PFSK-1 (cell line): ENCODE results near the gene ANKRD13D.

Experiments used
- FOXP2 ChIP-seq: optimal IDR thresholded peaks from 2 replicates; pipeline ENCODE3; 2011; ENCODE audit warnings: borderline replicate concordance, control low read depth, inconsistent platforms; ENCODE audit not compliant: insufficient read depth; ENCODE audit errors: extremely low read length, extremely low read depth
- POLR2AphosphoS5 ChIP-seq: IDR thresholded peaks from 2 replicates; pipeline ENCODE4 v1.6.1; 2012; ENCODE audit warnings: low read depth, mild to moderate bottlenecking, control low read depth, low read length, moderate library complexity
- REST ChIP-seq, 2 experiments: IDR thresholded peaks; 2 replicates each; pipeline versions ENCODE4 v1.6.1 to v1.8.0; 2011 to 2012; ENCODE audit warnings: low read depth in 2 of 2, low read length in 2 of 2, control low read depth in 1 of 2, inconsistent platforms in 1 of 2, mild to moderate bottlenecking in 1 of 2, moderate library complexity in 1 of 2; ENCODE audit not compliant: insufficient read depth in 1 of 2
- SIN3A ChIP-seq: IDR thresholded peaks from 2 replicates; pipeline ENCODE4 v1.6.1; 2012; ENCODE audit warnings: mild to moderate bottlenecking, low read length, moderate library complexity, borderline replicate concordance; ENCODE audit not compliant: insufficient read depth
- TAF1 ChIP-seq: IDR thresholded peaks from 2 replicates; pipeline ENCODE4 v1.6.1; 2012; ENCODE audit warnings: low read length, control low read depth, borderline replicate concordance; ENCODE audit not compliant: insufficient read depth

Gene ANKRD13D

GRCh38 chr11:67281552-67282150 is 7.5 kb upstream of the ANKRD13D start:
- TF ChIP-seq REST (IDR thresholded peaks at IDR 0.05; ENCODE audit: insufficient read depth in 1 of 2, low read depth in 2 of 2, low read length in 2 of 2): no peak
- TF ChIP-seq SIN3A: no peak
- no peak for TF ChIP-seq POLR2AphosphoS5

DNA sequence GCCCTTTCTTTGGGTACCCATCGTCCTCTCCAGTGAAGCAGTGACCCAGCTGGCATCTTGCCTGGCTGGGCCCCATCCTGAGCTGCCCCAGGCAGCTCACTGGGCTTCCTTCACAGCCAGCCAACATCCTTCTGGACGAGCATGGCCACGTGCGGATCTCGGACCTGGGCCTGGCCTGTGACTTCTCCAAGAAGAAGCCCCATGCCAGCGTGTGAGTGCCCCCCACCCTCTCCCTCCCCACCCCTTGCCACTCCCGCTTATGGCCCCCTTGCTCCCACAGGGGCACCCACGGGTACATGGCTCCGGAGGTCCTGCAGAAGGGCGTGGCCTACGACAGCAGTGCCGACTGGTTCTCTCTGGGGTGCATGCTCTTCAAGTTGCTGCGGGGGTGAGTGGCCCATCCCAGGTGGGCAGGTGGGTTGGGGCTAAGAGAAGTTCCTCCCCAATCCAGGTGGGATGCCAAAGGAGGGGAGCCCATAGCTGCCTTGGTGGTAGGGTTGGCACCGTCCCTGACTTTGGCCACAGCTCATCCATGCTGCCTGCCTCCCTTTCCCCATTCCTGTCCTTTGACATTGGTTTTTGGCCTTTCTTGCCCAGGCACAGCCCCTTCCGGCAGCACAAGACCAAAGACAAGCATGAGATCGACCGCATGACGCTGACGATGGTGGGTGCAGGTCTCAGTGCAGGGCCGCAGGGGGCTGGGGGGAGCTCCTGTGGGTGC is 6.8 kb upstream of the ANKRD13D start:
- TF ChIP-seq REST (IDR thresholded peaks at IDR 0.05; ENCODE audit: insufficient read depth in 1 of 2, low read depth in 2 of 2, low read length in 2 of 2) (no peak), SIN3A (no peak), TAF1 (no peak), POLR2AphosphoS5 (no peak), FOXP2 (no peak)

DNA sequence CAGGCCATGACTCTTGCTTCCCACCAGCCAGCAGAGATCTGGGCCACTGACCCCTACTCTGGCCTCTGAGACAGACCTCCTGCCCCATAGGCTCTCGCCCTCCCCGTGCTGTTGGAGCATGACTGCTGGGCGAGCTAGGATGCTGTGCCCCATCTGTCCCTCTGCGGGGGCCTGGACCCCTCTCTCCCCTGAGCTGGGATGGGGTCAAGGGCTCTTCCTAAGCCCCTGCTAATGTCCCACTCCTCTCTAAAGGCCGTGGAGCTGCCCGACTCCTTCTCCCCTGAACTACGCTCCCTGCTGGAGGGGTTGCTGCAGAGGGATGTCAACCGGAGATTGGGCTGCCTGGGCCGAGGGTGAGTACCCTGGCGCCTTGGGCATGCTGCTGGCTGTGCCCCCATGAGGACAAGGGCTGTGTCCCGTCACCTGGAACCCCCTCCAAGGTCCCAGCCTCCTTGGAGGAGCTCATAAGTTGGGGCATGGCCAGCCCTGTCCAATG is 6.2 kb upstream of the ANKRD13D start:
- no peak for TF ChIP-seq TAF1
- no peak for TF ChIP-seq REST (IDR thresholded peaks at IDR 0.05; ENCODE audit: insufficient read depth in 1 of 2, low read depth in 2 of 2, low read length in 2 of 2)
- TF ChIP-seq POLR2AphosphoS5: no peak
- TF ChIP-seq FOXP2: no peak
- no peak for TF ChIP-seq SIN3A

DNA sequence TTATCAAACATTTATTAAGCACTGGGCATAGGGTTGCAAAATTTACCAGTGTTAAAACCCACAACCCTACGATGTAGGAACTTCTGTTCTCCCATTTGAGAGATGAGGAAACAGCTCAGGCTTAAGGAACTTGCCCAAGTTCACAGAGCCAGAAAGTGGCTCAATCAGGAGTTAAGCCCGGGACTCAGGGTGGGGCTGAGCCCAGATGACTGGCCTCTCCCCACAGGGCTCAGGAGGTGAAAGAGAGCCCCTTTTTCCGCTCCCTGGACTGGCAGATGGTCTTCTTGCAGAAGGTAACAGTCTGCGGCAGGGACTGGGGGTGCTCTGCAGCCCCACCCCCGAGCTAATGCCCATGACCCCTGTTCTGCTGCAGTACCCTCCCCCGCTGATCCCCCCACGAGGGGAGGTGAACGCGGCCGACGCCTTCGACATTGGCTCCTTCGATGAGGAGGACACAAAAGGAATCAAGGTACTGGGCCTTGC is 5.6 kb upstream of the ANKRD13D start:
- TF ChIP-seq SIN3A (no peak), TAF1 (no peak), REST (IDR thresholded peaks at IDR 0.05; ENCODE audit: insufficient read depth in 1 of 2, low read depth in 2 of 2, low read length in 2 of 2) (no peak), POLR2AphosphoS5 (no peak), FOXP2 (no peak)
